ENCODE results near the gene FKBP7. TPM values are rescaled to one million over a fixed set of nuclear protein-coding genes. Genes with fewer than 3 reads are reported as not detected.

FKBP7 gene
- total and polyA plus RNA-seq, 2 of the 13 experiments (the other 11 are each of a cell fraction or from before 2014, with no cell fraction given): 12.4 to 14.8 TPM

DNA sequence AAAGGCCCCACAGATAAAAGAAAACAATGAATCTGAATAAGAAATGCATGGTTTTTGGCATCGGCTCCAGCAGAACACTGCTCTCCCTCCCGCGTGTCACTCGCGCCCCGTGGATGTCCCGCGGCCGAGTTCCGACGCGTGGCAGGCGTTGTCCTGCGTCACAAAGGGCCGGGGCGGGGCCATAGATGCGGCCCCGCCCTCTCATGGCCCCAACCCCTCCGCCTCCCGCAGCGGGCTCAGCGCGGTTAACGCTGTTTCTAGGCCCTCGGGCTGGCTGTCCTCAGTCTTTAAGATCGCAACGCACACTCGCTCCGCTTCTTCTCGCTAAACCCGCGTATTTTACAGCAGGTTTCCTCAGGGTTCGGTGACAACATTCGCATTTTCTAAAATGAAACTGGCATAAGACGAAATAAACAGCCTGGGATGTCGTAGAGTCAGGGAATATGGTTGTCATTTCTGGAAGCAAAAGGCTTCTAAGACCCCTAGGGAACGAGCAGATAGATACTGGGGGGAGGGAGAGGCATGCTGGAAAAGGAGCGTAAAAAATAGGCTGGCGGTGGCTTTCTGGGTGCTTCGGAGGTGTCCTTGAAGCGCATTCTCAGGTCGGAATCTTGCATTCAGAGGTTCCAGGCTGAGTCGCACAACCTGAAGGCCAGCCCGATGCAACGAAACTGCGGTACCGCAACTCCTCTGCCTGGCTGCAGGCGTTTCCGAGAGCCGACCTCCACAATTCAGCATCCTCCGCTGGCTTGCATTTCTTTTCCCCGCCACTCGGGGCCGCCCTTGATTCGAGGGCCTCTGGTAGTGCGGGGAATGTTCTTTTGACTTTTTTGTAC is at the start of gene FKBP7 (continued):
- TF ChIP-seq, protein P1, sequence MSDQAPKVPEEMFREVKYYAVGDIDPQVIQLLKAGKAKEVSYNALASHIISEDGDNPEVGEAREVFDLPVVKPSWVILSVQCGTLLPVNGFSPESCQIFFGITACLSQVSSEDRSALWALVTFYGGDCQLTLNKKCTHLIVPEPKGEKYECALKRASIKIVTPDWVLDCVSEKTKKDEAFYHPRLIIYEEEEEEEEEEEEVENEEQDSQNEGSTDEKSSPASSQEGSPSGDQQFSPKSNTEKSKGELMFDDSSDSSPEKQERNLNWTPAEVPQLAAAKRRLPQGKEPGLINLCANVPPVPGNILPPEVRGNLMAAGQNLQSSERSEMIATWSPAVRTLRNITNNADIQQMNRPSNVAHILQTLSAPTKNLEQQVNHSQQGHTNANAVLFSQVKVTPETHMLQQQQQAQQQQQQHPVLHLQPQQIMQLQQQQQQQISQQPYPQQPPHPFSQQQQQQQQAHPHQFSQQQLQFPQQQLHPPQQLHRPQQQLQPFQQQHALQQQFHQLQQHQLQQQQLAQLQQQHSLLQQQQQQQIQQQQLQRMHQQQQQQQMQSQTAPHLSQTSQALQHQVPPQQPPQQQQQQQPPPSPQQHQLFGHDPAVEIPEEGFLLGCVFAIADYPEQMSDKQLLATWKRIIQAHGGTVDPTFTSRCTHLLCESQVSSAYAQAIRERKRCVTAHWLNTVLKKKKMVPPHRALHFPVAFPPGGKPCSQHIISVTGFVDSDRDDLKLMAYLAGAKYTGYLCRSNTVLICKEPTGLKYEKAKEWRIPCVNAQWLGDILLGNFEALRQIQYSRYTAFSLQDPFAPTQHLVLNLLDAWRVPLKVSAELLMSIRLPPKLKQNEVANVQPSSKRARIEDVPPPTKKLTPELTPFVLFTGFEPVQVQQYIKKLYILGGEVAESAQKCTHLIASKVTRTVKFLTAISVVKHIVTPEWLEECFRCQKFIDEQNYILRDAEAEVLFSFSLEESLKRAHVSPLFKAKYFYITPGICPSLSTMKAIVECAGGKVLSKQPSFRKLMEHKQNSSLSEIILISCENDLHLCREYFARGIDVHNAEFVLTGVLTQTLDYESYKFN (CRISPR knock-in tag; conservative IDR thresholded peaks at IDR 0.05): peak; percentile 53; the same call in 1 of the 2 replicates
- TF ChIP-seq TMF1 (CRISPR knock-in tag; IDR thresholded peaks at IDR 0.05; ENCODE audit: low read depth) (no peak), CREB1 (IDR thresholded peaks at IDR 0.05) (peak; percentile 83), CREB1 (CRISPR knock-in tag; IDR thresholded peaks at IDR 0.05) (peak; percentile 90), DNMT3B (CRISPR knock-in tag; conservative IDR thresholded peaks at IDR 0.05) (peak; percentile 19; the same call in 1 of the 2 replicates), ZNF749 (CRISPR knock-in tag; IDR thresholded peaks at IDR 0.05; ENCODE audit: borderline replicate concordance) (peak; percentile 52; the same call in 1 of the 2 replicates), PCBP2 (optimal IDR thresholded peaks at IDR 0.05; ENCODE audit: low read depth, low read length, poor library complexity, severe bottlenecking) (no peak), ZNF33B (CRISPR knock-in tag; IDR thresholded peaks at IDR 0.05) (0 out of 2 replicates have a peak, but pooled peaks have one; percentile 76), KLF12 (CRISPR knock-in tag; IDR thresholded peaks at IDR 0.05; ENCODE audit: borderline replicate concordance) (peak; percentile 89; the same call in 1 of the 2 replicates), ZNF263 (CRISPR knock-in tag; IDR thresholded peaks at IDR 0.05) (peak; percentile 61), MAZ (IDR thresholded peaks at IDR 0.05; ENCODE audit: borderline replicate concordance, low read depth, low read length) (peak; percentile 80), MAZ (CRISPR knock-in tag; IDR thresholded peaks at IDR 0.05; ENCODE audit: low read depth) (peak; percentile 55; the same call in 1 of the 2 replicates), ZNF138 (CRISPR knock-in tag; IDR thresholded peaks at IDR 0.05; ENCODE audit: low read depth) (no peak), ATM (IDR thresholded peaks at IDR 0.05; ENCODE audit: borderline replicate concordance) (no peak), SMAD3 (CRISPR knock-in tag; IDR thresholded peaks at IDR 0.05) (peak; percentile 50; the same call in 1 of the 2 replicates)
- TF ChIP-seq, protein P2, sequence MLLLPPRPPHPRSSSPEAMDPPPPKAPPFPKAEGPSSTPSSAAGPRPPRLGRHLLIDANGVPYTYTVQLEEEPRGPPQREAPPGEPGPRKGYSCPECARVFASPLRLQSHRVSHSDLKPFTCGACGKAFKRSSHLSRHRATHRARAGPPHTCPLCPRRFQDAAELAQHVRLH (CRISPR knock-in tag; IDR thresholded peaks at IDR 0.05; ENCODE audit: borderline replicate concordance, low read depth): peak; percentile 38; the same call in 1 of the 2 replicates
- TF ChIP-seq, protein P3, sequence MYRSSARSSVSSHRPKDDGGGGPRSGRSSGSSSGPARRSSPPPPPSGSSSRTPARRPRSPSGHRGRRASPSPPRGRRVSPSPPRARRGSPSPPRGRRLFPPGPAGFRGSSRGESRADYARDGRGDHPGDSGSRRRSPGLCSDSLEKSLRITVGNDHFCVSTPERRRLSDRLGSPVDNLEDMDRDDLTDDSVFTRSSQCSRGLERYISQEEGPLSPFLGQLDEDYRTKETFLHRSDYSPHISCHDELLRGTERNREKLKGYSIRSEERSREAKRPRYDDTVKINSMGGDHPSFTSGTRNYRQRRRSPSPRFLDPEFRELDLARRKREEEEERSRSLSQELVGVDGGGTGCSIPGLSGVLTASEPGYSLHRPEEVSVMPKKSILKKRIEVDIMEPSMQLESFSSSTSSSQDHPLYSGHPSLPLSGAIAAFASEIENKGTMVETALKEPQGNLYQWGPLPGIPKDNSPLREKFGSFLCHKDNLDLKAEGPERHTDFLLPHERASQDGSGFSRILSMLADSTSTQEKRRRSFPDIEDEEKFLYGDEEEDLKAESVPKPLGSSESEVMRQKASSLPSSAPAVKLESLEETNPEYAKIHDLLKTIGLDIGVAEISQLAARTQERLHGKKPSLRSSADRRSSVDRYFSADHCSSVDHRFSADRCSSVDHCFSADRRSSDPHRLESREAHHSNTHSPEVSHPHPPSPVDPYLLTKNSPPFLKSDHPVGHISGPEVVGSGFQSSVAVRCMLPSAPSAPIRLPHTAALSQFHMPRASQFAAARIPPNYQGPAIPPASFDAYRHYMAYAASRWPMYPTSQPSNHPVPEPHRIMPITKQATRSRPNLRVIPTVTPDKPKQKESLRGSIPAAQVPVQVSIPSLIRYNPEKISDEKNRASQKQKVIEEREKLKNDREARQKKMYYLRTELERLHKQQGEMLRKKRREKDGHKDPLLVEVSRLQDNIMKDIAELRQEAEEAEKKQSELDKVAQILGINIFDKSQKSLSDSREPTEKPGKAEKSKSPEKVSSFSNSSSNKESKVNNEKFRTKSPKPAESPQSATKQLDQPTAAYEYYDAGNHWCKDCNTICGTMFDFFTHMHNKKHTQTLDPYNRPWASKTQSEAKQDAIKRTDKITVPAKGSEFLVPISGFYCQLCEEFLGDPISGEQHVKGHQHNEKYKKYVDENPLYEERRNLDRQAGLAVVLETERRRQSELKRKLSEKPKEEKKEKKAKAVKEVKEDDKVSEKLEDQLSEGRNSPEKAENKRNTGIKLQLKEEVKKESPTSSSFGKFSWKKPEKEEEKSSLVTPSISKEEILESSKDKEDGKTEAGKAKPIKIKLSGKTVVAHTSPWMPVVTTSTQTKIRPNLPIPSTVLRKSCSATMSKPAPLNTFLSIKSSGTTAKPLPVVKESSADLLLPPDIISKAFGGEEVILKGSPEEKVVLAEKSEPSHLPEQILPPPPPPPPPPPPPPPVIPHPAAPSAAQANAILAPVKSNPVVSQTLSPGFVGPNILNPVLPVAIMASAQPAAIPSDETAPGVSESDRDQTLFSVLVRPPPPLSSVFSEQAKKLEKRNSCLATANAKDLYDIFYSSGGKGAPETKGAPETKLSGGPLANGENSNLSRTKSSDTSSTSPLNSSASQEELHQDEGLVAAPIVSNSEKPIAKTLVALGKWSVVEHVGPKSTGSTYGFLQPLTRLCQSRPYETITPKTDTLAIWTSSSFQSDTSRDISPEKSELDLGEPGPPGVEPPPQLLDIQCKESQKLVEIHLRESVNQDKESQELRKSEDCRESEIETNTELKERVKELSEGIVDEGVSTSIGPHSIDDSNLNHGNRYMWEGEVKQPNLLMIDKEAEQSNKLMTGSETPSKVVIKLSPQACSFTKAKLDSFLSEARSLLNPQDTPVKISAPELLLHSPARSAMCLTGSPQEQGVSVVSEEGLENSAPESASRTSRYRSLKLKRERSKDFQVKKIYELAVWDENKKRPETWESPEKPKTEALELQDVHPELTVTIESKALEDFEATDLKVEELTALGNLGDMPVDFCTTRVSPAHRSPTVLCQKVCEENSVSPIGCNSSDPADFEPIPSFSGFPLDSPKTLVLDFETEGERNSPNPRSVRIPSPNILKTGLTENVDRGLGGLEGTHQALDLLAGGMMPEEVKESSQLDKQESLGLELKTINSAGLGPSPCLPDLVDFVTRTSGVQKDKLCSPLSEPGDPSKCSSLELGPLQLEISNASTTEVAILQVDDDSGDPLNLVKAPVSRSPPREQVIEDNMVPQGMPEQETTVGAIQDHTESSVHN (CRISPR knock-in tag; IDR thresholded peaks at IDR 0.05): peak; percentile 52; the same call in 1 of the 2 replicates
